HG03558 (cell line): ENCODE measurements around the gene UQCRC2.
"Not testable (repeated sequence)": the region's sequence is repeated elsewhere in the genome, so short reads cannot be mapped to it uniquely, and the experiment has no call there.

Experiments
- ATAC-seq: cut with Tn5 transposase; IDR thresholded peaks from one replicate; pipeline ENCODE4 v1.9.1; 2021; ENCODE audit warnings: moderate number of reproducible peaks; ENCODE audit not compliant: unreplicated experiment; ENCODE audit errors: extremely low read depth

Gene UQCRC2

DNA sequence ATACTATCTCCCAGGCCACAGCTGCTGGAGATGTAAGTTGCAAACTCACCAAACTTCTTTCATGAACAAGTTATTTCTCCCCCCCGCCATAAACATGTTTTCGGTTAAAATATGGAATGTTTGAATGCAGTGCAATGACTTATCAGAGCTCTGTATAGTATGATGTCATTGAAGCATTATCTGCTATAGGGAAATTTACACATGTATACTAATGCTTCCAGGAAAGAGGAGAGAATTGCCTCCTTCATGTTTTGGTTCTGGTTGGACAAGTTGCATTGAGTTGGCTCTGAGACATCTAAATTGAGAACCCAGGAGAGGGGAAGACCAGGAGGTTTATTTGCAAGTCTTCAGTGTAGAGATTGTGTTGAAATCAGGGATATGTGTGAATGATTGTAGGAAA is 20.8 kb downstream of the UQCRC2 start:
- no peak for ATAC-seq

DNA sequence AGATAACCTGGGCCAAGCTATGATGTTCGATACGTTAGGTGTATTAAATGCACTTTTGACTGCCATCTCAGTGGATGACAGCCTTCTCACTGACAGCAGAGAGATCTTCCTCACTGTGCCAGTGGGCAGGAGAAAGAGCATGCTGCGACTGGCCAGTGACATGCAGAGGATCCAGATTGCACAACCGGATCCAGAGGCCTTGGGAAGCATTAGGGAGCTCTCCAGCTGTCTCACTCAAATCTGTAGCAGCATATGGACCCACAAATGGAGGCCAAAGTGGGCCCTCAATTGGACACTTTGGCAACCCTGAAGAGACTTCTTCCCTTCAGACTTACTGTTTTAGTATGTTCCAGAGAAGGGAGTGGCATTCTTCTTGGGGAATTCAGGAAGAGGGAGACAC is 26.9 kb downstream of the UQCRC2 start:
- ATAC-seq = no peak

DNA sequence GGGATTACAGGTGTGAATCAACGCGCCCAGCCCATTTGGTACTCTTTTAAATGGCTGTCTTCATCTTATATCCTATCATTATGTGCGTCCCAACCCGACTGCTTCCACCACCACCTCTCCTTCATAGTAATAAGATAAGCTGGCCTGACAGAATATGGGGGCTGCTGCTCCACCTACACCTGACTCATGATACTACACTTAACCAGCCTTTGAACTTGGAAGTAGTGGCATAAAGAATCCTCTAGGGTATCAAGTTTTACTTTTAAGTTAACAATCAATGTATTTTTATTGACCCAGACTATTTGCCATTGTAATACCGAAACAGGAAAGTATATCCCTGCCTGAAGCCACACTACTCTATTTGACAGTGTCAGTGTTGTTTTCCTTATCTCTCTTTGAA is 28.9 kb downstream of the UQCRC2 start:
- ATAC-seq = no peak

DNA sequence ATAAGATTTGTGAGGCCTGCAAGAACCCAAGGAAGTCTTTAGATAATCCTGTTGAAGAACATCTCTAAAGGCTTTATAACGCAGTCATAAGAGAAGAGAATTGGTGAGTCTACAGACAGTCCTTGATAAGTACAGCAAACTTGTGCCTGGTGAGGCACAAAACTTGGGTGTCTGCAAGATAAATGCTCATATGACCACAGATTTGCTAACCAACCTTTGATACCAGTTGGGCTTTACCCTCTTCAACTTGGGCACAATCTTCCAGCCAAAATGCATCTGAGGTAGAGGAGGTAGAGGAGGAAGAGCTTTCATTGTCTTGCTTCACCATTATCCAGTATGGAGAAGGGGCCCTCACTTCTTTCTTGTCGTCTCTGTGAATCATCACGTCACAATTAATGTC is 30.9 kb downstream of the UQCRC2 start:
- no peak for ATAC-seq

DNA sequence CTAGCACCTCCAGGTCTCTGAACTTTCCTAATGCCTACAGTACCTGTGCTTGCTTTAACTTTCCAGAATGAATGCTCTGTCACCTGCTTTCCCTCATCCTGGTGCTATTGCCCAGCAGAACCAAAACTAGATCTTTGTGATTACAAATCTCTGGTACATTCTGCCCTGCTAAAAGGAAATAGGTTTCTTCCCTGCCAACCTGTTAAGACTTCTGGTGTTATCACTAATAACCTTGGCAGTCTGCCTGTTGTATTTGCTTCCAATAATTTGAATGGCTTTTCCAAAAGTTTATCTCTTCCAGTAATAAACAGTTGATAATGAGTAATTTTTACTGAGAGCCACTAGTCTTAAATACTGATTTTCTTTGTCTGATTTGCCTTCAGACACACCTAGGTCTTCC is 32.4 kb downstream of the UQCRC2 start:
- no peak for ATAC-seq

DNA sequence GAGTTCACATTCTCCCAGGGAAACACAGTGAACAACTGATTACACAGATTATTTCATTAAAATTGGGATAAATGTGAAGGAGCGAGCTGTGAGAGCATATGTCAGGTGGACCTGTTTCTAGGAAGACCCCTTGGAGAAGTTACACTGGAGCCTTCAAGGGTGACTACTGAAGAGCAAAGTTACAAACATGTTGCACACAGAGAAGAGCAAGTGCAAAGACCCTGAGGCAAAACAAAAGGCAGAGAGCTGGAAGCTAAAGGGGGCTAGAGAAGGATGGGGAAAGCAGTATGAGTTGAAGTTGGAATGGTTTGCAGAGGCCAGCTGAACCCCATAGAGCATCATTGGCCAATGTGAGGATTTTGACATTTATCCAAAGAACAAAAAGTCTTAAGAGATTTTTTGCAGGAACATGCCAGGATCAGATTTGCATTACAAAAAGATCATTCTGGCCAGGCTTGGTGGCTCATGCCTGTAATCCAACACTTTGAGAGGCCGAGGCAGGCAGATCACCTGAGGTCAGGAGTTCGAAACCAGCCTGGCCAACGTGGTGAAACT is 33.6 kb downstream of the UQCRC2 start:
- ATAC-seq = no peak

DNA sequence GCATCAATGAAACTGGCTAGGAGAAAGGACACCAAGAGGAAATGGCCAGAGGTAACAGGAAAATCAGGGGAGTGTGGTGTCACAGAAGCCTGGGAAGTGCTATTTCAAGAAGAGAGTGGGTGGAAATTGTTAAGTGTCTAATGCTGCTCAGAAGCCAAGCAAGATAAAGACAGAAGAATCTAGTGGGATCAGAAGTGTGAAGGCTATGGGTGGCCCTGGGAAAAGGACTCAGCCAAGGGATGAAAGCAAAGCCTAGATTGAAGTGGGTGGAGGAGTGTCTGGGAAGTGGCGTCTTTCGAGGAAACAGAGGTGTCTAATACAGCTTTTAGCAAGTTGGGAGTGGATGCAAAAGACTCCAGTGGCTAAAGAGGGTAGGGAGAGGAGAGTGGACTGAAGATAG is 34.3 kb downstream of the UQCRC2 start:
- no peak for ATAC-seq

DNA sequence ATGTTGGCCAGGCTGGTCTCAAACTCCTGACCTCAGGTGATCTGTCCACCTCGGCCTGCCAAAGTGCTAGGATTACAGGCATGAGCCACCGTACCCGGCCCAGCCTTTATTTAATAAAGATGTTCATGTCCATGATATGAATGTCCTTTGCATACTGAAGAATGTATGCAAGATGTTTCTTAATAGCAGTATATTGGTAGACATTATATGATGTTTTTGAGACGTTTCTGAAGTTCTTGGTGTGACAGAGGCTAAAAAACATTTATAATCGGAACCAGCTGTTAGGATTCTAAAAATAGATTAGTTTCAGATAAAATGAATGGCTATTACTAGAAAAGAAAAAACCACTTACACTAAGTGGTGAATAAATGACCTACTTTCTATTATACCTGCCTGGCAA is 36.0 kb downstream of the UQCRC2 start:
- ATAC-seq = no peak

DNA sequence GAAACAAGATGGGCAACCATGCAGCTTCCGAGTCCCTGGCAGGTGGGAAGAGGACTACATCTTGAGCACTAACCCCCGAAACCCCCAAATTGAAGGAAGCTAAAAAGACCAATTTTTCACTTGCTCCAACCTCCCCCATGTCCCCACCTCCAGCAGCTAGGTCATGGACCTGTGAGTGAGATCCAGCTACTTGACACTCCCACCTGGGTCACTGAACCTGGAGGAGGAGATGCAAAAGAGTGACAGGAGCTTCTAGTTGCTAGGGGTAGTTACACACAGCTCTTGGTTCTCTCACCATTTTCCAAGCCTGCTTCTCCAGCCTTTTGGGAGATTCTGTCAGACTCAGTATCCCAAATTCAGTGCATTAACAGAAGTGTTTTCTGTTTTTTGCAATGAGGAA is 36.6 kb downstream of the UQCRC2 start:
- no peak for ATAC-seq

DNA sequence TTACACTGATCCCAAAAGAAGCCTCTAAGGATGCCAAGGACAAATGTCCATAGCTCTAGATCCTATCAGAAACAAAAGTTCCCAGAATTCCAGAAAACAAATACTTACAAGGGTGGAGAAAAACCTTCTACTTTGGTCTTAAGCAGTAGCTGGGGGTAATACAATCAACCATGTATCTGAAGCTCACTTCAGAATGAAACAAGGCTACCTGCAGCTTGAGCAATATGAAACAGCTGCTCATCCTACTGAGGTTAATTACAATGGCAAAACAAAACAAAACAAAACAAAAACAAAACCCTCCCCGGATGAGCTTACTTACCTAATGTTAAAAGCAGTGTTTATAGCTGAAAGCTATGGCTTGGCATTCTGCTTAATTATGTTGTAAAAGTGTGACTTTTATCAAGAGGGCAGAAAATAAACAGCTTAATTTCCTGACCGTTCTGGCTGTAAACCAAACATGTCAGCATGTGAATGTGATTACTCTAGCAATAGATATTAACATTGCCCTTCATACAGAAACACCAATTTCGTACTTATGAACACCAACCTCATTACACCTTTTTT is 37.3 kb downstream of the UQCRC2 start:
- ATAC-seq = no peak

DNA sequence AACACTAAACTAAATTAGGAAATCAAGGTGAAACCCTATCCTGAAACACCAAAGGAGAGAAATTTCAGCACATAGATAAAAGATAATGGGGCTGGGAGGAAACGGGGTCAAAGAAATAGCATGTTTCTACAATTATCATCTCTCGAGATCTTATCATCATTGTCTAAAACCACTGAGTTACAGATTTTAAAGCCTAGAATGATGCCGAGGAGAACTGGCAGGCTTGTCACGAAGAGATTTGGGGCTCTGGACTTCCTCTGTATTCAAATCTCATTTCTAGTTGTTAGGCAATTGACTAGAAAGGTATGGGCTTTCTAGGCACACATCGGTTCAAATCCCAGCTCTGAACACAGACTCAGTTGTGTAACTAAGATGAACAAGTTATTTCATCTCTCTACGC is 38.5 kb downstream of the UQCRC2 start:
- ATAC-seq = no peak

DNA sequence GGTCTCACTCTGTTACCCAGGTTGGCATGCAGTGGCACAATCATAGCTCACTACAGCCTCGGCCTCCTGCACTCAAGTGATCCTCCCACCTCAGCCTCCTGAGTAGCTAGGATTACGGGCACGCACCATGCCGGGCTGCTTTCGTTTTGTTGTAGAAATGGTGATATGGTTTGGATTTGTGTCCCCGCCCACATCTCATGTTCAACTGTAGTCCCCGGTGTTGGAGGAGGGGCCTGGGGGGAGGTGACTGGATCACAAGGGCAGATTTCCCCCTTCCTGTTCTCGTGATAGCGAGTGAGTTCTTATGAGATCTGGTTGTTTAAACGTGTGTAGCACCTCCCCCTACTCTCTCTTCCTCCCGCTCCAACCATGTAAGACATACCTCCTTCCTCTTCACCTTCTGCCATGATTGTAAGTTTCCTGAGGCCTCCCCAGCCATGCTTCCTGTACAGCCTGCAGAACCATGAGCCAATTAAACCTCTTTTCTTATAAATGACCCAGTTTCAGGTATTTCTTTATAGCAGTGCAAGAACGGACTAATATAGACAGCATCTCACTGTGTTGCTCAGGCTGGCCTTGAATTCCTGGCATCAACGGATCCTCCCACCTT is 41.8 kb downstream of the UQCRC2 start:
- ATAC-seq = no peak

DNA sequence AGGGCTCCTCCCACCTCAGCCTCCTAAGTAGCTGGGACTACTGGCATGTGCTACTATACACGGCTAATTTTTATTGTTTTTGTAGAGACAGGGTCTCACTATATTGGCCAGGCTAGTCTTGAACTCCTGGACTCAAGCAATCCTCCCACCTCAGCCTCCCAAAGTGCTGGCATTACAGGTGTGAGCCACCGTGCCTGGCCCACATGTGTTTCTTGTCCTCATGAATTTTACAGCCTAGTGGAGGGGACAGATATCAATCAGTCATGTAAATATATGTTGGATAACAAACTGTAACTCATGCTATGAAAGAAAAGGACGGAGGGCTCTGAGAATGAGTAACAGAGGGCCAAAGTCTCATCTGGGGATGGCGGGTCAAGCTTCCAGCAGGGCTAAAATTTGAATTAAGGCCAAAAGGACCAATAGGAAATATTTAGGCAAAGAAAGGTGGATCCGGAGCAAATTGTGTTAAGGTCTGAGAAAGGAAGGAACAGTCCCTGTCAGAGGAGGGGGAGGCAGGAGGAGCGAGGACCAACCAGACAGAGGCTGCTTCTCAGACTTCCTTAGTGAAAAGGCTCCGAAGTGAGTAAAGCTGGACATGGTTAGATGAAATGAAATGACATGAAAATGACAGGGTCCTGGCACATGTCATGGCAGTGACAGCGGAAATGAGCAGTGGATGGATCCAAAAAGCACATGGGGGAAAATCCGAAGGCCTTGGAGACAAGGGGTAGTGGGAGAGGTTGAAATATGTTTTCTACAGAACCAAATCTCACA is 43.9 kb downstream of the UQCRC2 start:
- no peak for ATAC-seq

DNA sequence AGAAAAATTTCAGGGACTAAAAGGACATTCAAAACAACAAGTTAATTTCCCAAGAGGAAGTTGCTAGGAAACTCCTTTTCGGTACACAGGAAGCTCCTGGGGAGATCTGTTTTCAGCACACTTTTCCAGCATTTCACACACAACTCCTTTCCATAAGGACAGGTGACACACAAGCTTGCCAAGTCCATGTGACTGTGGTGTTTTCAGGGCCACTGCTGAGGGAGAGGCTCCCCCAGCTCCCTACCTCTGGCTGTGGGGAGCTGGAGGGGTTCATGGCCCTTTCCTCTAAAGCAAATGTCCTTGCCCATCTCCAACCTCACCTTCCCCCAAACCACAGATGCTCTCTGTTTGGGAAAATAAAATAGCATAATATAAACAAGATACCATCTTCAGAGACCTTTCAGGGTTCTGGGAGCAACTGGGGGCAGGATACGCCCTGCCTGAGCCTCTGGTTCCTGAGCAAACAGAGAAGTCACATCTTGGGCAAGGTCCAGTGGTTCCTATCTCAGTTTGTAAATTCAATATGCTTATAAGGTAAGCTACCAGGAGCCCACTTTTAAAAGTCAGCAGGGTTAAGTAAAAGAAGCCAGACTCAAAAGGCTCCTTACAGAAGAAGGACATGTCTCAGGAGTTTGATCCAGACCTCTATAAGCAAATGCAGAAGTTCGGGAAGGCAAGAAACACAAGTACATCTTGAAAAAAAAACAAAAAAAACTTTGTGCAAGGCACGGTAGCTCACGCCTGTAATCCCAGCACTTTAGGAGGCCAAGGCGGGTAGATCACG is 44.7 kb downstream of the UQCRC2 start:
- no peak for ATAC-seq

DNA sequence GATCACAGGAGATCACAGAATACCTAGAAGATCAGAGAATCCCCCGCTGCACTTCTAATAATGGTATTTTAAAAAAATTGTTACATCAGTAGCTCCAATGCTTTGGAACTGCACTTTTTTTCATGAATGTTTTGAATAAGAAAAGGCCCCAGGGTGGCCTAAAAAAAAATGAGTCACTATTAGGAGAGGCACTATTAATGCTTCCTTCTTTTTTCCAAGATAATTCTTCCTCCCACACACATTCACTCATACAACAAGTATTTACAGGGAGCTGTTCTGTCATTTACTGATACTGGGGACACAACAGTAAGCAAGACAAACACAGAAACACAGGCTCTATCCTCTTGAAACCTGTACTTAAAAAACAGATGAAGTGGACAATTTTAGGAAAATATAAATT is 48.4 kb downstream of the UQCRC2 start:
- no peak for ATAC-seq

DNA sequence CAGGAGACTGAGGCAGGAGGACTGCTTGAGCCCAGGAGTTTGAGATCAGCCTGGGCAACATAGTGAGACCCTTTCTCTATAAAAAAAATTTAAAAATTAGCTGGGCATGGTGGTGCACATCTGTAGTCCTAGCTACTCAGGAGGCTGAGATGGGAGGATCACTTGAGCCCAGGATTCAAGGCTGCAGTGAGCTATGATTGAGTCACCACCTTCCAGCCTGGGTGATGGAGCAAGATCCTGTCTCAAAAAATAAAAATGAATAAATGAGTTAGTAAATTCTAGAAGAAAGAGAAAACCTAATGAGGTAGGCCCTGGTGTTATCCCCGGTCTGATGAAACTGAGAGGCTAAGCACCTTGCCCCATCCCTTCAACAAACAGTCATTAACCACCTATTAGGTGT is 48.9 kb downstream of the UQCRC2 start:
- ATAC-seq = not testable (repeated sequence)

DNA sequence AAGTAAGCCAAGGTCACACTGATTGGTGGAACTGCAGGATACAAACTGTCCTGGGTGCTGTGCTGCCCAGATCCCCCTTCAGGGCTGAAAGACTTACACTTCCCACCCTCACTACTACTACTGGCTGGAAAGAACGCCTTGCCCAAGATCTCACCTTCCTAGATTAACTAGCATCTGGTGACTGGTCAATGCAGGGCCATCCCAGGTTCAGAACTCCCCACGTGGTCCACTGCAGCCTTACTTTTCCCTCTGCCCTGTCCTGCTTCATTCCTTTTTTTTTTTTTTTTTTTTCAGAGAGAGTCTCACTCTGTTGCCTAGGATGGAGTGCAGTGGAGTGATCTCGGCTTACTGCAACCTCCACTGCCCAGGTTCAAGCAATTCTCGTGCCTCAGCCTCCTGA is 50.0 kb downstream of the UQCRC2 start:
- ATAC-seq = no peak

DNA sequence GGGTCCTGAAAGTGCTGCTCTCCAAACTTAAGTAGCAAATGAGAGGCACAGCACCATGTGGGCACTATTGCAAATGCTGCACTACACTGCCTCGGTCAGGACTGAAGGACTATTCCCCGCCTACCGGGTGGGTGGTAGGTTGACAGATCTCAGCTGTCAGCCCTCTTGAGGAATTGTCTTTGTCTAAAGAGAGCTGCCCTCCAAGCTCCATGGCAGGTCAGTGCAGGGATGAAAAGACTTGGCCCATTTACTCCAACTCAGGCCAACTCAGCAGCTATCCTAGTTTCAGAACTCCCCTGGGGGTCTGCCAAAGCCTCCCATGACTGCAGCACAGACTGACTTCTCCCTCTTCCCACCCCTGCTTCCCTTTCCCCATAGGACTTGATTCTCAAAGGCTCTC is 51.2 kb downstream of the UQCRC2 start:
- ATAC-seq = no peak

DNA sequence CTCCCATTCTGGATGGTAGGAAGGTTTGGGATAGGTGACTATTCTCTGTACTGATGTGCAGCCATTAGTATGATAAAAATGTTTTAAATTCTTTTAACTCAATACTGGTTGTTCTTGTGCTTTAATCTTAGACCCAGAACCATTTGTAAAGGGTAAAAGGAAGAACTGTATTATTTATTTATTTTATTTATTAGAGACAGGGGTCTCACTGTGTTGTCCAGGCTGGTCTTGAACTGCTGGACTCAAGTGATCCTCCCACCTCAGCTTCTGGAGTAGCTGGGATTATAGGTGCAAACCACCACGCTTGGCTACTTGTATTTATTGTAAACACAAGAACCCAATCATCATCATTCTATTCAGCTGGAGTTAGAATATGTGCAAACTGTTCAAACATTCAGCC is 52.6 kb downstream of the UQCRC2 start:
- no peak for ATAC-seq

DNA sequence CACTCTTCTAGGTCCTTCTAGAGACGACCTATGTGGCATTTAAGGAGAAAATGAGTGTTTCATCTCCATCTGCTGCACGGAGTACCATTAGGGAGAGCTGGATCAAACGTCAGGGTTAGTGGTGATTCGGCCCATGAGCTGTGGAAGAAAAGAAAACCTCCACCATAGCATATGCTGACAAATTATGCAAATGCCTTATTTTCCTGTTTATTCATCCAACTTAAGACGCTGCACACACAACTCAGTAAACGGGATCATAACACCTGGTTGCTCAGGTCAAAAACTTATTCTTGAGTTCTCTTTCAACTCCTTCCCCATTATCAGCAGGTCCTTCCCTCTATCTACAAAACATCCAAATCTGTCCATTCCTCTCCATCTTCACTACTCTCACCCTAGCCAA is 53.5 kb downstream of the UQCRC2 start:
- no peak for ATAC-seq

DNA sequence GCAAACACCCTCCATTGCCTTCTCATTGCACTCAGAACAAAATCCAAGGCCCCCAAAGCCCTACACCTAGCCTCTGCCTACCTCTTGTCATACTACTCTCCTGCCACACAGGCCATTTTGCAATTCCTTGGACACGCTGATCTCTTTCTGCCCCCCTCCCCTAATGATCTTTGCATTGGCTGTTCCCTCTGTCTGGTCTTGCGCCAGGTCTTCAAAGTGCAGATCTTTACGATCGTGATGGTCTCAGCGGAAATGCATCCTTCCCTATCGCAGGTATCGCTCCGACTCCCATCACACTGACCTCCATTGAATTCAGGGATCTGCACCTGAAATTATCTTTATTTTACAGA is 54.0 kb downstream of the UQCRC2 start:
- no peak for ATAC-seq
